HepG2 (cell line): ENCODE results near the gene IWS1. TPM values are rescaled to one million over a fixed set of nuclear protein-coding genes. Genes with fewer than 3 reads are reported as not detected.
A peak's percentile ranks its signal among the peaks of the same experiment; 100 is the strongest.

Experiments
- ATF6 ChIP-seq: sonication (generic); formaldehyde crosslinking; conservative IDR thresholded peaks from 2 replicates; pipeline ENCODE4 v1.4.0; 2020; ENCODE audit warnings: missing genetic modification reagents
- BCLAF1 ChIP-seq: fragments of 450-650 bp; IDR thresholded peaks from 2 replicates; pipeline ENCODE4 v1.6.1; 2017; ENCODE audit warnings: mild to moderate bottlenecking
- CEBPB ChIP-seq: IDR thresholded peaks from 2 replicates; pipeline ENCODE4 v1.6.1; 2011; ENCODE audit warnings: low read depth, low read length, improper control_type of control experiment, borderline replicate concordance
- FOXK1 ChIP-seq: sonication (generic); formaldehyde crosslinking; IDR thresholded peaks from 2 replicates; pipeline ENCODE4 v1.4.0; 2020; ENCODE audit warnings: low read depth, missing genetic modification reagents, borderline replicate concordance
- HNRNPUL1 ChIP-seq: fragments of 200-400 bp; formaldehyde crosslinking; IDR thresholded peaks from 2 replicates; pipeline ENCODE4 v1.6.1; 2017; ENCODE audit warnings: low read depth, mild to moderate bottlenecking, low read length, moderate library complexity
- MYNN ChIP-seq: sonication (generic); formaldehyde crosslinking; IDR thresholded peaks from 2 replicates; pipeline ENCODE4 v1.4.0; 2020; ENCODE audit warnings: mild to moderate bottlenecking, low read depth, missing genetic modification reagents
- SP4 ChIP-seq: sonication (generic); formaldehyde crosslinking; IDR thresholded peaks from 2 replicates; pipeline ENCODE4 v1.8.1; 2023; ENCODE audit warnings: mild to moderate bottlenecking, missing genetic modification reagents
- SRSF1 ChIP-seq: fragments of 200-400 bp; formaldehyde crosslinking; optimal IDR thresholded peaks from 2 replicates; pipeline ENCODE3; 2017; ENCODE audit warnings: mild to moderate bottlenecking, low read depth, low read length, moderate library complexity
- TEAD3 ChIP-seq: optimal IDR thresholded peaks from 2 replicates; pipeline ENCODE3; 2016; ENCODE audit warnings: borderline replicate concordance
- ZBTB42 ChIP-seq: sonication (generic); formaldehyde crosslinking; IDR thresholded peaks from 2 replicates; pipeline ENCODE4 v1.5.0; 2020; ENCODE audit warnings: mild to moderate bottlenecking, missing genetic modification reagents
- ZFP90 ChIP-seq: sonication (generic); formaldehyde crosslinking; IDR thresholded peaks from 2 replicates; pipeline ENCODE4 v1.8.0; 2022; ENCODE audit warnings: missing genetic modification reagents, mild to moderate bottlenecking, inconsistent platforms, borderline replicate concordance
- ZKSCAN5 ChIP-seq: sonication (generic); formaldehyde crosslinking; IDR thresholded peaks from 2 replicates; pipeline ENCODE4 v1.5.1; 2020; ENCODE audit warnings: mild to moderate bottlenecking, missing genetic modification reagents
- ZMYM3 ChIP-seq: sonication (generic); formaldehyde crosslinking; IDR thresholded peaks from 2 replicates; pipeline ENCODE4 v1.5.1; 2020; ENCODE audit warnings: mild to moderate bottlenecking, missing genetic modification reagents
- ZNF160 ChIP-seq: sonication (generic); formaldehyde crosslinking; IDR thresholded peaks from 2 replicates; pipeline ENCODE4 v1.8.0; 2022; ENCODE audit warnings: mild to moderate bottlenecking, inconsistent platforms, missing genetic modification reagents
- ZNF230 ChIP-seq: sonication (generic); formaldehyde crosslinking; IDR thresholded peaks from 2 replicates; pipeline ENCODE4 v1.4.0; 2020; ENCODE audit warnings: mild to moderate bottlenecking, missing genetic modification reagents
- ZNF460 ChIP-seq: sonication (generic); formaldehyde crosslinking; IDR thresholded peaks from 2 replicates; pipeline ENCODE4 v1.5.1; 2020; ENCODE audit warnings: missing genetic modification reagents, mild to moderate bottlenecking, borderline replicate concordance
- ZNF589 ChIP-seq: sonication (generic); formaldehyde crosslinking; conservative IDR thresholded peaks from 2 replicates; pipeline ENCODE4 v1.8.0; 2022; ENCODE audit warnings: mild to moderate bottlenecking, moderate library complexity, missing genetic modification reagents
- ZNF773 ChIP-seq: sonication (generic); formaldehyde crosslinking; IDR thresholded peaks from 2 replicates; pipeline ENCODE4 v1.4.0; 2020; ENCODE audit warnings: missing genetic modification reagents, borderline replicate concordance
- polyA plus RNA-seq, 8 experiments: library from polyadenylated mRNA; depleted of rRNA in 3 of 8; stranded (reverse) in 7 of 8; unstranded in 1 of 8; fragments of >200 nt; fragmentation: Illumina TruSeq in 4 of 8; extraction: Trizol in 4 of 8; gene quantifications; 2 replicates each; pipeline versions ENCODE4 v1.2.1 to v1.2.3, GENCODE V29; 2011 to 2016; ENCODE audit warnings: low read depth in 4 of 8, missing spikeins in 1 of 8, mixed read lengths in 1 of 8; ENCODE audit not compliant: insufficient read depth in 1 of 8
- total RNA-seq, 5 experiments: library from RNA; depleted of rRNA; stranded (reverse); fragments of >200 nt; fragmentation: Illumina TruSeq; extraction: Trizol; gene quantifications; 2 replicates each; pipeline ENCODE4 v1.2.3, GENCODE V29; 2016; ENCODE audit warnings: low read depth in 1 of 5
- TF ChIP-seq, protein P1 (sequence below): IDR thresholded peaks from 2 replicates; pipeline ENCODE4 v1.6.1; 2016
- TF ChIP-seq, protein P2 (sequence below): IDR thresholded peaks from 2 replicates; pipeline ENCODE4 v1.6.1; 2016; ENCODE audit warnings: missing genetic modification reagents, missing compliant biosample characterization

IWS1 gene
- total and polyA plus RNA-seq, 2 of the 13 experiments (the other 11 are each of a cell fraction or from before 2014, with no cell fraction given): 28.9 to 62.3 TPM

GRCh38 chr2:127527001-127527804 is 914 bp upstream of the IWS1 start (continued):
- TF ChIP-seq TEAD3 (CRISPR knock-in tag): peak; percentile 42
- TF ChIP-seq SP4: no peak
- TF ChIP-seq ZKSCAN5: no peak
- peak; percentile 55; the same call in 1 of the 2 replicates for TF ChIP-seq ZFP90 (CRISPR knock-in tag)
- TF ChIP-seq, protein P1, sequence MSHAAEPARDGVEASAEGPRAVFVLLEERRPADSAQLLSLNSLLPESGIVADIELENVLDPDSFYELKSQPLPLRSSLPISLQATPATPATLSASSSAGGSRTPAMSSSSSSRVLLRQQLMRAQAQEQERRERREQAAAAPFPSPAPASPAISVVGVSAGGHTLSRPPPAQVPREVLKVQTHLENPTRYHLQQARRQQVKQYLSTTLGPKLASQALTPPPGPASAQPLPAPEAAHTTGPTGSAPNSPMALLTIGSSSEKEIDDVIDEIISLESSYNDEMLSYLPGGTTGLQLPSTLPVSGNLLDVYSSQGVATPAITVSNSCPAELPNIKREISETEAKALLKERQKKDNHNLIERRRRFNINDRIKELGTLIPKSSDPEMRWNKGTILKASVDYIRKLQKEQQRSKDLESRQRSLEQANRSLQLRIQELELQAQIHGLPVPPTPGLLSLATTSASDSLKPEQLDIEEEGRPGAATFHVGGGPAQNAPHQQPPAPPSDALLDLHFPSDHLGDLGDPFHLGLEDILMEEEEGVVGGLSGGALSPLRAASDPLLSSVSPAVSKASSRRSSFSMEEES (CRISPR knock-in tag): peak; percentile 59; the same call in 1 of the 2 replicates
- no peak for TF ChIP-seq MYNN (CRISPR knock-in tag)
- 0 out of 2 replicates have a peak, but pooled peaks have one; percentile 70 for TF ChIP-seq ZNF160 (CRISPR knock-in tag)
- peak; percentile 87 for TF ChIP-seq CEBPB
- 0 out of 2 replicates have a peak, but pooled peaks have one; percentile 7 for TF ChIP-seq ZNF460 (CRISPR knock-in tag)
- no peak for TF ChIP-seq SRSF1
- no peak for TF ChIP-seq ZNF589 (CRISPR knock-in tag)
- TF ChIP-seq, protein P2, sequence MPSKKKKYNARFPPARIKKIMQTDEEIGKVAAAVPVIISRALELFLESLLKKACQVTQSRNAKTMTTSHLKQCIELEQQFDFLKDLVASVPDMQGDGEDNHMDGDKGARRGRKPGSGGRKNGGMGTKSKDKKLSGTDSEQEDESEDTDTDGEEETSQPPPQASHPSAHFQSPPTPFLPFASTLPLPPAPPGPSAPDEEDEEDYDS (CRISPR knock-in tag): no peak
- no peak for TF ChIP-seq HNRNPUL1
- 0 out of 2 replicates have a peak, but pooled peaks have one; percentile 30 for TF ChIP-seq ATF6 (CRISPR knock-in tag)
- no peak for TF ChIP-seq ZNF773 (CRISPR knock-in tag)
- no peak for TF ChIP-seq ZNF230
- TF ChIP-seq ZMYM3 (CRISPR knock-in tag): no peak
- no peak for TF ChIP-seq BCLAF1
- TF ChIP-seq FOXK1 (CRISPR knock-in tag): peak; percentile 10; the same call in 1 of the 2 replicates
- TF ChIP-seq ZBTB42 (CRISPR knock-in tag): no peak
